Measurements from ENCODE around the gene SCYGR5.
"Not testable (repeated sequence)": the region's sequence is repeated elsewhere in the genome, so short reads cannot be mapped to it uniquely, and the experiment has no call there.

The SCYGR5 gene

DNA sequence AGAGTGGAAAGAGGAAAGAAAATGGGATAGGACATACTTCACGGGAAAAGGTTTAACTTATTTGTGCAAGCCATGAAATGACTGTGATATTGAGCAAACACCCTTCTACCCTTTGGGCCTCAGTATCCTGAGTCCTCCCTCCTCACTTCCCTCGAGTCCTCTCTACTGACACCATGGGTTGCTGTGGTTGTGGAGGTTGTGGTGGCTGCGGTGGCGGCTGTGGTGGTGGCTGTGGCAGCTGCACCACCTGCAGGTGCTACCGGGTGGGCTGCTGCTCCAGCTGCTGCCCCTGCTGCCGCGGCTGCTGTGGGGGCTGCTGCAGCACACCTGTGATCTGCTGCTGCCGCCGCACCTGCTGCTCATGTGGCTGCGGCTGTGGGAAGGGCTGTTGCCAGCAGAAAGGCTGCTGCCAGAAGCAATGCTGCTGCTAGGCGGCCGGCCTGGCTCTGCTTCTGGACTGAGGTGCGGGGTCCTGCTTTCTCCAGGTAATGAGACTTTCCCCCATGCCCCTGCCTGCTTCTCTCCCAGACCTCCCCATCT lies at the start of gene SCYGR5:
TSS of gene SCYGR5 (plus strand) at position 174 of the 540 bp plus-strand sequence. CDS start at position 174, 0 bp downstream.
- H3K36me3 ChIP-seq (ENCODE audit: control insufficient read depth, insufficient read depth, low read length); H3K27me3 ChIP-seq (ENCODE audit: control insufficient read depth, insufficient read depth, low read length); H3K4me1 ChIP-seq (ENCODE audit: control insufficient read depth, insufficient read depth, low read length); H3K9me3 ChIP-seq (ENCODE audit: control insufficient read depth, low read length); H3K9ac ChIP-seq (ENCODE audit: low read length); H3K4me3 ChIP-seq (ENCODE audit: low read length): not testable (repeated sequence)

GRCh38 chr2:227617316-227618230 lies 49.0 kb upstream of the SCYGR5 start, which contains the start of gene SCYGR4:
Gene SCYGR4 (plus strand): TSS chr2:227617498. CDS start chr2:227617498, 0 bp downstream.
- no peak within 1 kb of the TSS for H3K9ac ChIP-seq (ENCODE audit: low read length)
- H3K9me3 ChIP-seq (ENCODE audit: control insufficient read depth, low read length): no peaks in the 10 kb centered on the region
- H3K36me3 ChIP-seq (ENCODE audit: control insufficient read depth, insufficient read depth, low read length): no peaks in the 10 kb centered on the region
- H3K4me3 ChIP-seq (ENCODE audit: low read length): no peak within 1 kb of the TSS
- H3K4me1 ChIP-seq (ENCODE audit: control insufficient read depth, insufficient read depth, low read length): no peaks in the 10 kb centered on the region
- H3K27me3 ChIP-seq (ENCODE audit: control insufficient read depth, insufficient read depth, low read length): no peaks in the 10 kb centered on the region

- no peak overlapping the region for H3K4me3 ChIP-seq (ENCODE audit: low read length)
- H3K9ac ChIP-seq (ENCODE audit: low read length): no peak overlapping the region
- no peaks in the 10 kb centered on the region for H3K27me3 ChIP-seq (ENCODE audit: control insufficient read depth, insufficient read depth, low read length)
- H3K36me3 ChIP-seq (ENCODE audit: control insufficient read depth, insufficient read depth, low read length): no peaks in the 10 kb centered on the region
- no peaks in the 10 kb centered on the region for H3K4me1 ChIP-seq (ENCODE audit: control insufficient read depth, insufficient read depth, low read length)
- H3K9me3 ChIP-seq (ENCODE audit: control insufficient read depth, low read length): no peaks in the 10 kb centered on the region
Measured at GRCh38 chr2:227623226-227623625, 43.4 kb upstream of the SCYGR5 start.

- H3K36me3 ChIP-seq (ENCODE audit: control insufficient read depth, insufficient read depth, low read length): no peaks in the 10 kb centered on the region
- no peaks in the 10 kb centered on the region for H3K4me1 ChIP-seq (ENCODE audit: control insufficient read depth, insufficient read depth, low read length)
- peaks cover 4% of the 10 kb centered on the region for H3K27me3 ChIP-seq (ENCODE audit: control insufficient read depth, insufficient read depth, low read length)
- H3K4me3 ChIP-seq (ENCODE audit: low read length): no peak overlapping the region
- H3K9me3 ChIP-seq (ENCODE audit: control insufficient read depth, low read length): no peaks in the 10 kb centered on the region
- no peak overlapping the region for H3K9ac ChIP-seq (ENCODE audit: low read length)
Measured at GRCh38 chr2:227625420-227625819, 41.2 kb upstream of the SCYGR5 start.

DNA sequence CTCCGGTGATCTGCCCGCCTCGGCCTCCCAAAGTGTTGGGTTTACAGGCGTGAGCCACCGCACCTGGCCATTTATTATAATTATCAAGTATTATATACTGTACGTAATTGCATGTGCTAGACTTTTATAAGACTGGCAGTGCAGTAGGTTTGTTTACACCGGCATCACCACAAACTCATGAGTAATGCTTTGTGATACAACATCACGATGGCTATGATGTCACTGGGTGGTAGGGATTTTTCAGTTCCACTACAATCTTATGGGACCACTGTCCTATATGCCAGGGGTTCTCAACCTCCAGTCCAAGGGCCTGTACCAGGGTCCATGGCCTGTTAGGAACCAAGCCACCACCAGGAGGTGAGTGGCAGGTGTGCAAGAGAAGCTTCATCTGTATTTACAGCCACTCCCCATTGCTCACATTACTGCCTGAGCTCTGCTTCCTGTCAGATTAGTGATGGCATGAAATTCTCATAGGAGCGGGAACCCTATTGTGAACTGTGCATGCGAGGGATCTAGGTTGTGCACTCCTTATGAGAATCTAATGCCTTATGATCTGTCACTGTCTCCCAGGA lies 39.9 kb upstream of the SCYGR5 start:
- Histone ChIP-seq H3K36me3 (ENCODE audit: control insufficient read depth, insufficient read depth, low read length) (no peaks in the 10 kb centered on the region), H3K4me1 (ENCODE audit: control insufficient read depth, insufficient read depth, low read length) (no peaks in the 10 kb centered on the region), H3K4me3 (ENCODE audit: low read length) (no peak overlapping the region), H3K9me3 (ENCODE audit: control insufficient read depth, low read length) (no peaks in the 10 kb centered on the region), H3K9ac (ENCODE audit: low read length) (no peak overlapping the region), H3K27me3 (ENCODE audit: control insufficient read depth, insufficient read depth, low read length) (peaks cover 4% of the 10 kb centered on the region)

DNA sequence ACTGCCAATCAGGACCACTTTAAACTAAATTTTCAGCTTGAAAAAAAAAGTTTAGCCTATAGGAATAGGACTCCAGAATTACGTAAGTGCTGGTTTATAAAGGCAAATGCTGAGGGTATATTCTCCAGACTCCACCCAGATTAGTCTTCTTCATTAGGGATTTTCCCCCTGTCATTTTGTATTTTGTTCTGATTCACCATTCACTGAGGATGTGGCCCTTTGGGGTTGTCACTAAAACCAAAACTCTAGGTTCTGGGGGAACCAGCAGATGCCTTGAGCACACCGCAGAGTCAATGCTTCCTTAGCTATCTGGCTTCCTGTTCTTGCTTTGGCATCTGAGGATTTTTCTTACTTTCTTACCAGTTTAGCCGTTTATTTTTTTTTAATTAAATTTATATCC lies 38.8 kb upstream of the SCYGR5 start:
- H3K4me3 ChIP-seq (ENCODE audit: low read length): no peak overlapping the region
- H3K9ac ChIP-seq (ENCODE audit: low read length): no peak overlapping the region
- H3K27me3 ChIP-seq (ENCODE audit: control insufficient read depth, insufficient read depth, low read length): peaks cover 4% of the 10 kb centered on the region
- H3K36me3 ChIP-seq (ENCODE audit: control insufficient read depth, insufficient read depth, low read length): no peaks in the 10 kb centered on the region
- no peaks in the 10 kb centered on the region for H3K4me1 ChIP-seq (ENCODE audit: control insufficient read depth, insufficient read depth, low read length)
- H3K9me3 ChIP-seq (ENCODE audit: control insufficient read depth, low read length): no peaks in the 10 kb centered on the region

DNA sequence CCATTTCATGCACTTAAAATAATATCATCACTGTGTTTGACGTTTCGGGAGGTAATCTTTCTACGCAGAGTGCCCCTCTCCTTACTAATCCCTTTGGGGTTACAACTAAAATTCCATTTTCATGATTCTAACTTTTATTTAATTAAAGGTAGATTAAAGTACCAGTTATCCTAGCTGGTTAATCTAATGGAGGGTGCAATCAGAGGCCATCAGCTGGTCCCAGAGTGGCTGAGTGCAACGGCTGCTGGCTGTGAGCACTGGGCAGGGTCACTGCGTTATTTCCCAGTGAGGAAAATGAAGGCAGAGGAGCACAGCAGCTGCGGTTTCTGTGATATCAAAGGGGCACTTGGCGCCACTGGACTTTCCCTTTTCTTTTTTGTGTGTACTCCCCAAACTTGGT lies 37.2 kb upstream of the SCYGR5 start:
- H3K4me1 ChIP-seq (ENCODE audit: control insufficient read depth, insufficient read depth, low read length): no peaks in the 10 kb centered on the region
- H3K9ac ChIP-seq (ENCODE audit: low read length): no peak overlapping the region
- no peaks in the 10 kb centered on the region for H3K36me3 ChIP-seq (ENCODE audit: control insufficient read depth, insufficient read depth, low read length)
- peaks cover 4% of the 10 kb centered on the region for H3K27me3 ChIP-seq (ENCODE audit: control insufficient read depth, insufficient read depth, low read length)
- no peaks in the 10 kb centered on the region for H3K9me3 ChIP-seq (ENCODE audit: control insufficient read depth, low read length)
- no peak overlapping the region for H3K4me3 ChIP-seq (ENCODE audit: low read length)

- Histone ChIP-seq H3K4me1 (ENCODE audit: control insufficient read depth, insufficient read depth, low read length) (no peaks in the 10 kb centered on the region), H3K4me3 (ENCODE audit: low read length) (no peak overlapping the region), H3K9ac (ENCODE audit: low read length) (no peak overlapping the region), H3K9me3 (ENCODE audit: control insufficient read depth, low read length) (no peaks in the 10 kb centered on the region), H3K27me3 (ENCODE audit: control insufficient read depth, insufficient read depth, low read length) (peaks cover 4% of the 10 kb centered on the region), H3K36me3 (ENCODE audit: control insufficient read depth, insufficient read depth, low read length) (no peaks in the 10 kb centered on the region)
Measured at GRCh38 chr2:227630322-227630721, 36.3 kb upstream of the SCYGR5 start.

DNA sequence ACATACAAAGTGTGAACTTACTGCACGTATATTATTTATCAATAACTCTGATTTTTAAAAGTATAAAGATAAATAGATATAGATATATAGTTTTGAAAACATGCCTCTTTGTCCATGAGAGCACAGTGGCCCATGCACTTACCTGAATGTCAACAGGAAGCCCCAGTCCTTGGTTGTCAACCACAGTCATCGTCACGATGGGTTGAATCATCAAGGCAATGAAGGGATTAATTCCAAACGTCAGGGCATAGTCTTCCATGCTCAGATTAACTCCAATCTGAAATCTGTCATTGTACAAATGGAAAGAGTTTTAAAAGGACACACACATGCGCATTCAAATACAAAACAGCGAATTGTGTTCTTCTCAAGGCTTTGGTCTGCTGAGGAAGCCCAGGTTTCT lies 33.8 kb upstream of the SCYGR5 start:
- no peaks in the 10 kb centered on the region for H3K9me3 ChIP-seq (ENCODE audit: control insufficient read depth, low read length)
- H3K36me3 ChIP-seq (ENCODE audit: control insufficient read depth, insufficient read depth, low read length): no peaks in the 10 kb centered on the region
- no peak overlapping the region for H3K4me3 ChIP-seq (ENCODE audit: low read length)
- H3K27me3 ChIP-seq (ENCODE audit: control insufficient read depth, insufficient read depth, low read length): peaks cover 4% of the 10 kb centered on the region
- no peak overlapping the region for H3K9ac ChIP-seq (ENCODE audit: low read length)
- H3K4me1 ChIP-seq (ENCODE audit: control insufficient read depth, insufficient read depth, low read length): no peaks in the 10 kb centered on the region

DNA sequence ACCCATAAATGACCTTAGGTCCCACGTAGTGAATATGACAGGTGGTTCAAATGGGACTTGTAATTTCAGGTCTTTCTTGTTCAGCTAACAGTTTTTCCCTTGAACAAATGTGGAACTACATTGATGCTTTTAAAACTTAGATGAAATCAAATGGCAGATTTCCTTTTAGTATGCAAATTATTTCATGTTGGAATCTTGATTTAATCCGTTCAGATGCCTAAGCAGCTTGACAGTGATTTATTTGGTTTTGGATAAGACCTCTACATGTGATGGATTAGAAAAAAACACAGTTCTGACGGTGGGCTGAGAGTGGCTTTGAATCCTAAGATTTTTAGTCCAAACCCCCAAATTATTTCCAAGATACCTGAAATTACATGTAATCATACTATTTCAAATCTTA lies 32.4 kb upstream of the SCYGR5 start:
- H3K36me3 ChIP-seq (ENCODE audit: control insufficient read depth, insufficient read depth, low read length): no peaks in the 10 kb centered on the region
- H3K4me3 ChIP-seq (ENCODE audit: low read length): no peak overlapping the region
- H3K4me1 ChIP-seq (ENCODE audit: control insufficient read depth, insufficient read depth, low read length): no peaks in the 10 kb centered on the region
- H3K9ac ChIP-seq (ENCODE audit: low read length): no peak overlapping the region
- H3K9me3 ChIP-seq (ENCODE audit: control insufficient read depth, low read length): no peaks in the 10 kb centered on the region
- H3K27me3 ChIP-seq (ENCODE audit: control insufficient read depth, insufficient read depth, low read length): peaks cover 1% of the 10 kb centered on the region

- Histone ChIP-seq H3K36me3 (ENCODE audit: control insufficient read depth, insufficient read depth, low read length) (no peaks in the 10 kb centered on the region), H3K9ac (ENCODE audit: low read length) (no peak overlapping the region), H3K9me3 (ENCODE audit: control insufficient read depth, low read length) (no peaks in the 10 kb centered on the region), H3K27me3 (ENCODE audit: control insufficient read depth, insufficient read depth, low read length) (no peaks in the 10 kb centered on the region), H3K4me1 (ENCODE audit: control insufficient read depth, insufficient read depth, low read length) (no peaks in the 10 kb centered on the region), H3K4me3 (ENCODE audit: low read length) (no peak overlapping the region)
Measured at GRCh38 chr2:227642656-227643055, 23.9 kb upstream of the SCYGR5 start.

DNA sequence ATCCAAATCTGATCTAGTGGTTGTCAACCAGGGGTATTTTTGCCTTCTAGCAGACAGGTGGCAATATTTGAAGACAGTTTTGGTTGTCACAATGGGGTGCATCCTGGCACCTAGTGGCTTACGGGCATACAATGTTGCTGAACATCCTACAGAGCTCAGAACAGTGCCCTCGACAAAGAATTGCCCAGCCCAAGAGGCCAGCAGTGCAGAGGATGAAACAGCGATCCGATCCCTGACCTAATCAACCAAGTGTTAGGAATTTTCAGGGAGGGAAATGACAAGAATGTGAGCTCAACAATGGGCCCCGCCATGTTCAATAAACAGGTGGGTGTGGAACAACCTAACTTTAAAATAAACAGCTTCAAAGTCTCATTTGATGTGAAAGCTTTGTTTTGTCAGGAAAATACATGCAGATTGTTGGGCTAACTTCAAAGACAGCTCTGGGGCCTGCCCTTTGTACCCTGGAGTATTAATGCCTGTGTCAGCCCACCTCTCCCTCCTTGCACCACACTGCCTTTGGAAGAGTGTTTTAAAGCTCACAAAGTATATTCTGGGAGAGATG lies 22.5 kb upstream of the SCYGR5 start:
- Histone ChIP-seq H3K27me3 (ENCODE audit: control insufficient read depth, insufficient read depth, low read length) (no peaks in the 10 kb centered on the region), H3K36me3 (ENCODE audit: control insufficient read depth, insufficient read depth, low read length) (no peaks in the 10 kb centered on the region), H3K9ac (ENCODE audit: low read length) (no peak overlapping the region), H3K9me3 (ENCODE audit: control insufficient read depth, low read length) (no peaks in the 10 kb centered on the region), H3K4me3 (ENCODE audit: low read length) (no peak overlapping the region), H3K4me1 (ENCODE audit: control insufficient read depth, insufficient read depth, low read length) (no peaks in the 10 kb centered on the region)

Data from mucosa of stomach (tissue), 1 donor.